ENCODE results near the gene PDE3A. TPM values are rescaled to one million over a fixed set of nuclear protein-coding genes. Genes with fewer than 3 reads are reported as not detected.

The PDE3A gene
- total RNA-seq, 2 donors from 2014 or later: 5.5 to 6.2 TPM

GRCh38 chr12:20356048-20356447, 12.3 kb upstream of the PDE3A start:
- no peak for DNase-seq (ENCODE audit: low spot score)
- WGBS: 74% methylated on average over 2 of the region's 2 CpGs
- no peak for TF ChIP-seq CTCF (IDR thresholded peaks at IDR 0.05)
- TF ChIP-seq POLR2A (IDR thresholded peaks at IDR 0.05): no peak
- no peak for TF ChIP-seq POLR2AphosphoS5 (IDR thresholded peaks at IDR 0.05)

GRCh38 chr12:20360407-20360806, 7.9 kb upstream of the PDE3A start:
- WGBS: 91% methylated on average over 3 of the region's 3 CpGs
- TF ChIP-seq POLR2A (IDR thresholded peaks at IDR 0.05) (no peak), POLR2AphosphoS5 (IDR thresholded peaks at IDR 0.05) (no peak), CTCF (IDR thresholded peaks at IDR 0.05) (no peak)
- no peak overlapping the region for H3K4me3 ChIP-seq
- H3K4me1 ChIP-seq (replicated peaks): no peaks in the 10 kb centered on the region
- DNase-seq (ENCODE audit: low spot score): no peak
- H3K9me3 ChIP-seq: no peaks in the 10 kb centered on the region
- H3K27ac ChIP-seq: no peak overlapping the region
- H3K27me3 ChIP-seq (replicated peaks; ENCODE audit: insufficient read depth): no peaks in the 10 kb centered on the region
- intact Hi-C loops (cut with DNase I): no loop called here
- no peaks in the 10 kb centered on the region for H3K36me3 ChIP-seq

More at GRCh38 chr12:20356048-20356447, 12.3 kb upstream of the PDE3A start:
- intact Hi-C loops (cut with DNase I): no loop called here
- Histone ChIP-seq H3K4me1 (replicated peaks) (no peaks in the 10 kb centered on the region), H3K27me3 (replicated peaks; ENCODE audit: insufficient read depth) (no peaks in the 10 kb centered on the region), H3K27ac (no peak overlapping the region), H3K36me3 (no peaks in the 10 kb centered on the region), H3K4me3 (no peak overlapping the region), H3K9me3 (no peaks in the 10 kb centered on the region)

GRCh38 chr12:20361416-20361815, 6.9 kb upstream of the PDE3A start:
- intact Hi-C loops (cut with DNase I): no loop called here
- 95% methylated on average over 3 of the region's 3 CpGs for WGBS
- no peak for TF ChIP-seq POLR2AphosphoS5 (IDR thresholded peaks at IDR 0.05)
- TF ChIP-seq CTCF (IDR thresholded peaks at IDR 0.05): no peak
- TF ChIP-seq POLR2A (IDR thresholded peaks at IDR 0.05): no peak
- Histone ChIP-seq H3K9me3 (no peaks in the 10 kb centered on the region), H3K27me3 (replicated peaks; ENCODE audit: insufficient read depth) (no peaks in the 10 kb centered on the region), H3K4me1 (replicated peaks) (no peaks in the 10 kb centered on the region), H3K27ac (no peak overlapping the region), H3K36me3 (no peaks in the 10 kb centered on the region), H3K4me3 (no peak overlapping the region)
- DNase-seq (ENCODE audit: low spot score): no peak

DNA sequence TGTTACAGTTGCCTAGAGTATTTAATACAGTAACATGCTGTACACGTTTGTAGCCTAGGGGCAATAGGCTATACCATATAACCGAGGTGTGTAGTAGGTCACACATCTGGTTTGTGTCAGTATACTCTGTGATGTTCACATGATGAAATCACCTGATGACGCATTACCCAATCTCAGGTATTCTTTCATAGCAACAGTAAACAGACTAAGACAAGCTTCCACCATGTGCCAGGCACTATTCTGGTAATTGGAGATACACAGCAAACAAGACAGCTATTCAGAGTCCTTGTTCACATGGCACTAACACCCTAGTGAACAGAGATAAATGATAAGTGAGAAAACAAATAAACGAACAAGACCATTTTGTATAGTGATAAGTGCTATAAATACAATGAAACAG, 3.8 kb upstream of the PDE3A start:
- intact Hi-C loops (cut with DNase I): no loop called here
- Histone ChIP-seq H3K36me3 (no peaks in the 10 kb centered on the region), H3K4me3 (no peak overlapping the region), H3K27ac (no peak overlapping the region), H3K4me1 (replicated peaks) (no peaks in the 10 kb centered on the region), H3K27me3 (replicated peaks; ENCODE audit: insufficient read depth) (no peaks in the 10 kb centered on the region), H3K9me3 (no peaks in the 10 kb centered on the region)
- 82% methylated on average over 4 of the region's 4 CpGs for WGBS
- no peak for DNase-seq (ENCODE audit: low spot score)
- TF ChIP-seq POLR2A (IDR thresholded peaks at IDR 0.05): no peak
- TF ChIP-seq CTCF (IDR thresholded peaks at IDR 0.05): no peak
- TF ChIP-seq POLR2AphosphoS5 (IDR thresholded peaks at IDR 0.05): no peak

GRCh38 chr12:20366776-20367409, 1.4 kb upstream of the PDE3A start:
- no peak overlapping the region for H3K27ac ChIP-seq
- intact Hi-C loops (cut with DNase I): loop anchor here (5.0 kb wide), 2 partner anchors 155 to 235 kb away; no protein-coding TSS in a partner anchor
- no peaks in the 10 kb centered on the region for H3K27me3 ChIP-seq (replicated peaks; ENCODE audit: insufficient read depth)
- WGBS: 88% methylated on average over 2 of the region's 2 CpGs
- no peak for DNase-seq (ENCODE audit: low spot score)
- no peaks in the 10 kb centered on the region for H3K4me1 ChIP-seq (replicated peaks)
- TF ChIP-seq POLR2A (IDR thresholded peaks at IDR 0.05) (no peak), POLR2AphosphoS5 (IDR thresholded peaks at IDR 0.05) (no peak), CTCF (IDR thresholded peaks at IDR 0.05) (no peak)
- no peak overlapping the region for H3K4me3 ChIP-seq
- H3K9me3 ChIP-seq: no peaks in the 10 kb centered on the region
- H3K36me3 ChIP-seq: no peaks in the 10 kb centered on the region

Measured in prostate gland (tissue), 2 donors.